GM12891 (cell line): ENCODE data around the gene SRGAP3.

Experiments
- POLR2A ChIP-seq: IDR thresholded peaks from 2 replicates; pipeline ENCODE4 v1.6.1; 2011; ENCODE audit warnings: low read depth, low read length, control low read depth
- POLR2AphosphoS5 ChIP-seq: IDR thresholded peaks from 2 replicates; pipeline ENCODE4 v1.6.1; 2011; ENCODE audit warnings: low read depth, low read length, control low read depth

- TF ChIP-seq POLR2A (no peak), POLR2AphosphoS5 (no peak)
Measured at GRCh38 chr3:8996681-8997121, 252.7 kb downstream of the SRGAP3 start.
